Thymus (tissue), 11 donors: ENCODE results near the gene ACHE. TPM values are rescaled to one million over a fixed set of nuclear protein-coding genes. Genes with fewer than 3 reads are reported as not detected.
"Not testable (repeated sequence)": the region's sequence is repeated elsewhere in the genome, so short reads cannot be mapped to it uniquely, and the experiment has no call there.

Source experiments
- DNase-seq, 9 donors: peaks; one replicate each; pipeline ENCODE4 v3.0.0-alpha.2; 2013; ENCODE audit warnings: low spot score in 9 of 9, low read depth in 6 of 9, missing footprints in 1 of 9
- H3K27ac ChIP-seq, 2 donors: one replicate each; pipeline ENCODE4 v1.5.1; 2013; ENCODE audit warnings: control low read depth in 1 of 2, low read depth in 1 of 2, low read length in 1 of 2, mild to moderate bottlenecking in 1 of 2, moderate library complexity in 1 of 2
- H3K27me3 ChIP-seq, 2 donors: one replicate each; pipeline ENCODE4 v1.5.1; 2013; ENCODE audit warnings: low read length in 1 of 2; ENCODE audit not compliant: control insufficient read depth in 2 of 2, insufficient read depth in 1 of 2
- H3K36me3 ChIP-seq, 2 donors: one replicate each; pipeline ENCODE4 v1.5.1; 2013; ENCODE audit warnings: low read length in 1 of 2, mild to moderate bottlenecking in 1 of 2, moderate library complexity in 1 of 2; ENCODE audit not compliant: control insufficient read depth in 2 of 2, insufficient read depth in 2 of 2
- H3K4me1 ChIP-seq, 2 donors: one replicate each; pipeline ENCODE4 v1.5.1; 2013; ENCODE audit warnings: low read length in 2 of 2; ENCODE audit not compliant: control insufficient read depth in 2 of 2, insufficient read depth in 2 of 2
- H3K4me3 ChIP-seq, 2 donors: one replicate each; pipeline ENCODE4 v1.5.1; 2013; ENCODE audit warnings: low read length in 2 of 2, control low read depth in 1 of 2, mild to moderate bottlenecking in 1 of 2
- H3K9me3 ChIP-seq, 2 donors: one replicate each; pipeline ENCODE4 v1.5.1; 2013; ENCODE audit warnings: low read length in 1 of 2, mild to moderate bottlenecking in 1 of 2; ENCODE audit not compliant: control insufficient read depth in 2 of 2, insufficient read depth in 1 of 2
- WGBS: extraction: QIAGEN DNeasy Blood & Tissue Kit; methylation state at CpG from one replicate; pipeline ENCODE4 v1.1.7; 2013; 5-methylcytosine and 5-hydroxymethylcytosine counted together
- polyA plus RNA-seq: library from polyadenylated mRNA; stranded (reverse); fragments of 200-250 nt; gene quantifications from one replicate; pipeline ENCODE4 v1.2.3, GENCODE V29; 2013
- total RNA-seq: library from RNA; stranded (reverse); fragments of 120-200 nt; gene quantifications from one replicate; pipeline ENCODE4 v1.2.4, GENCODE V29; 2013
- donor health status: healthy.

ACHE gene
- total and polyA plus RNA-seq, 2 donors = 6.9 to 7.9 TPM

GRCh38 chr7:100861616-100861985 lies 34.1 kb downstream of the ACHE start:
- H3K36me3 ChIP-seq = peaks cover 35 to 52% of the 10 kb centered on the region in 2 donors
- no peak for DNase-seq
- WGBS = 96% methylated on average over 14 of the region's 14 CpGs
- no peak overlapping the region for H3K4me3 ChIP-seq
- no peaks in the 10 kb centered on the region for H3K9me3 ChIP-seq
- H3K27ac ChIP-seq = no peak overlapping the region
- no peaks in the 10 kb centered on the region for H3K27me3 ChIP-seq
- peaks cover 1 to 4% of the 10 kb centered on the region in 2 donors for H3K4me1 ChIP-seq

DNA sequence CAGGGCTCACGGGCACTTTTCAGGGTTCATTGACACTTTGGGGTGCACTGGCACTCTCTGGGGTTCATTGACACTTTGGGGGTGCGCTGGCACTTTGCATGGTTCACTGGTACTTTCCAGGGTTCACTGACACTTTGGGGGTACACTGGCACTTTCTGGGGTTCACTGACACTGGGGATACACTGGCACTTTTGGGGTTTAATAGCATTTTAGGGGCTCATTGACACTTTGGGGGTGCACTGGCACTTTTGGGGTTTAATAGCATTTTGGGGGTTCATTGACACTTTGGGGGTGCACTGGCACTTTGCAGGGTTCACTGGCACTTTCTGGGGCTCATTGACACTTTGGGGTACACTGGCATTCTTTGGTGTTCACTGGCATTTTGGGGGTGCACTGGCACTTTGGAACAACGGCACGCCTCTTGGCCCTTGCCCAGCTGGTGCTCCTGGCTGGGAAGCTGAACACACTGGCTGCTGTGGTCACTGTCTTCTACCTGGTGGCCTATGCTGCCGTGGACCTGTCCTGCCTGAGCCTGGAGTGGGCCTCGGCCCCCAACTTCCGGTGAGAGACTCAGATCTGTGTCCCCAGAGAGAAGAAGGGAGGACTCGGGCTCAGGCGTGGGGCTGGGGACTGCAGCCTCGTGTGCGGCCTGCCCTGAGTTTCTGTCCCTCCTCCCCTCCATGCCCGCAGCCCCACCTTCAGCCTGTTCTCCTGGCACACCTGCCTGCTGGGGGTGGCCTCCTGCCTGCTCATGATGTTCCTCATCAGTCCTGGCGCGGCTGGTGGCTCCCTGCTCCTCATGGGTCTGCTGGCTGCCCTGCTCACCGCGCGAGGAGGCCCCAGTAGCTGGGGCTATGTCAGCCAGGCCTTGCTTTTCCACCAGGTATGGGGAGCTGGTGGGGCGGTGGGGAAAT lies 34.7 kb downstream of the ACHE start:
- whole genome bisulfite sequencing = 98% methylated on average over 18 of the region's 18 CpGs
- Histone ChIP-seq H3K9me3 (no peaks in the 10 kb centered on the region), H3K27me3 (no peaks in the 10 kb centered on the region), H3K4me1 (no peaks in the 10 kb centered on the region), H3K36me3 (peaks cover 35 to 52% of the 10 kb centered on the region in 2 donors), H3K27ac (no peak overlapping the region), H3K4me3 (no peak overlapping the region)
- no peak for DNase-seq

DNA sequence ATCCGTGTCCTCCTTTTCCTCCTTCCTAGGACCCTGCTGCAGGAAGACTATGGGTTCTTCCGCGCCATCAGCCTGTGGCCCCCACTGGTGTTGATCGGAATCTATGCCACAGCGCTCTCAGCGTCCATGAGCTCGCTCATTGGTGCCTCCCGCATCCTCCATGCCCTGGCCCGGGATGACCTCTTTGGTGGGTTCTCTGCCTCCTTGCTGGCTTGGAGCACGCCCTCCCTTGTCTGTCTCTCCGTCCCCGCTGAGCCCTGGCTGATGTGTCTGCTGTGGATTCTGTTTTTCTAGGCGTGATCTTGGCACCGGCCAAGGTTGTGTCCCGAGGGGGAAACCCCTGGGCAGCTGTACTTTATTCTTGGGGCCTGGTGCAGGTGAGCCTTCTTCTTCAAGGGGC lies 35.8 kb downstream of the ACHE start:
- H3K4me3 ChIP-seq = no peak overlapping the region
- DNase-seq = no peak

GRCh38 chr7:100856871-100857282 lies 38.8 kb downstream of the ACHE start:
- peaks cover 24 to 41% of the 10 kb centered on the region in 2 donors for H3K36me3 ChIP-seq
- H3K27ac ChIP-seq = no peak overlapping the region
- H3K4me1 ChIP-seq = peaks cover 9 to 14% of the 10 kb centered on the region in 2 donors
- 96% methylated on average over 16 of the region's 16 CpGs for WGBS
- no peaks in the 10 kb centered on the region for H3K27me3 ChIP-seq
- DNase-seq = no peak
- H3K4me3 ChIP-seq = no peak overlapping the region
- no peaks in the 10 kb centered on the region for H3K9me3 ChIP-seq

More for the DNA sequence above, 35.8 kb downstream of the ACHE start:
- Histone ChIP-seq H3K4me1 (no peaks in the 10 kb centered on the region), H3K9me3 (no peaks in the 10 kb centered on the region), H3K27ac (no peak overlapping the region), H3K36me3 (peaks cover 35 to 56% of the 10 kb centered on the region in 2 donors), H3K27me3 (no peaks in the 10 kb centered on the region)
- 96% methylated on average over 15 of the region's 15 CpGs for whole genome bisulfite sequencing

DNA sequence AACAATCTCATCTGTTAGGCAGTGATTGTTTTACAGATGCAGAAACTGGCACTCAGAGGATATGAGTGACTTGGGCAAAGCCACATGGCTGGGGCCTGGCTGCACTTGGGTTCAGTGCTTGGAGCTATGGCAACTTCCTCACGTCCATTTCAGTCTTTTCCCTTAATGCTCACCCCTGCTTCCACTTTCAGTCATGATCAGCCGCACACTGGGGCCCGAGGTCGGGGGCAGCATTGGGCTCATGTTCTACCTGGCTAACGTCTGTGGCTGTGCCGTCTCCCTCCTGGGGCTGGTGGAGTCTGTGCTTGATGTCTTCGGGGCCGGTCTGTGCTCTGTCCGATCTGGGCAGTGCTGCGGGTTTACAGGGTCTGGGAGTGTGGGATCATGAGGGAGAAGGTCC lies 40.2 kb downstream of the ACHE start:
- WGBS = 97% methylated on average over 10 of the region's 10 CpGs
- no peak overlapping the region for H3K27ac ChIP-seq
- no peaks in the 10 kb centered on the region for H3K9me3 ChIP-seq
- H3K4me1 ChIP-seq = peaks cover 11 to 16% of the 10 kb centered on the region in 2 donors
- H3K36me3 ChIP-seq = peaks cover 13 to 28% of the 10 kb centered on the region in 2 donors
- H3K27me3 ChIP-seq = no peaks in the 10 kb centered on the region
- no peak for DNase-seq
- H3K4me3 ChIP-seq = no peak overlapping the region

GRCh38 chr7:100854899-100855298 lies 40.8 kb downstream of the ACHE start:
- H3K4me3 ChIP-seq, H3K9me3 ChIP-seq, H3K27me3 ChIP-seq, DNase-seq, H3K27ac ChIP-seq: not testable (repeated sequence)
- peaks cover 11 to 16% of the 10 kb centered on the region in 2 donors for H3K4me1 ChIP-seq
- 98% methylated on average over 9 of the region's 9 CpGs for WGBS
- H3K36me3 ChIP-seq = peaks cover 7 to 22% of the 10 kb centered on the region in 2 donors

DNA sequence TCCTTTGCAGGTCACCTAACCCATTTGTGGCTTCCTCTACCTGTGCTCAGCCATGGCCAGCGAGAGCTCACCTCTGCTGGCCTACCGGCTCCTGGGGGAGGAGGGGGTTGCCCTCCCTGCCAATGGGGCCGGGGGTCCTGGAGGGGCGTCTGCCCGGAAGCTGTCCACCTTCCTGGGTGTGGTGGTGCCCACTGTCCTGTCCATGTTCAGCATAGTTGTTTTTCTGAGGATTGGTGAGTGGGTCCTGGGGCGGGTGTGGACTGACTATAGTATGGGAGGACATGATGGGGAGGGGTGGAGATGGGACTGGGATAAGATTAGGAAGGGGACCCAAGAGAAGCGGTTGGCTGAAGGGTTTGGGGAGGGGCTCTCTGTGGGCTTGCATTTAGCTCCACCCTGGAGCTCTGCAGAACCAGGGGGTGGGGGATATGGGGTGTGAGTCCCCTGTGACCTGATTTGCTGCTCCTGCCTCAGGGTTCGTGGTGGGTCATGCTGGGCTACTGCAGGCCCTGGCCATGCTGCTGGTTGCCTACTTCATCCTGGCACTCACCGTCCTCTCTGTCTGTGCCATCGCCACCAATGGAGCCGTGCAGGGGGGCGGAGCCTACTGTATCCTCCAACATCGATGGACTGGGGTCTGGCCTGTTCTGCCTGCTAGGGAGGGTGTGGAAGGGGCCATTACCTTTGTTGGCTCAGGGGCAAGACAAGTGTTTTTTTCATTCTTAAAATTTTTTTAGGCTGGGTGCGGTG lies 41.4 kb downstream of the ACHE start:
- WGBS = 97% methylated on average over 14 of the region's 14 CpGs
- H3K4me3 ChIP-seq = no peak overlapping the region

GRCh38 chr7:100852048-100852872 lies 43.4 kb downstream of the ACHE start, which contains the start of gene SLC12A9:
Gene SLC12A9, plus strand, starts transcription at chr7:100852713. Its CDS starts 1,485 bp downstream, at chr7:100854198.
- Histone ChIP-seq H3K9me3 (no peaks in the 10 kb centered on the region), H3K4me3 (peak within 1 kb of the TSS; percentile 61 to 62), H3K27ac (peak within 1 kb of the TSS in 1 of 2 donors; percentile 55), H3K4me1 (peaks cover 11 to 16% of the 10 kb centered on the region in 2 donors), H3K36me3 (peaks cover 3 to 11% of the 10 kb centered on the region in 2 donors), H3K27me3 (no peaks in the 10 kb centered on the region)
- peak in 8 of 9 donors; percentile 76 to 94 (median 87) for DNase-seq
- WGBS = under 1% methylated on average over 71 of the region's 71 CpGs

More for the DNA sequence above, 41.4 kb downstream of the ACHE start:
- H3K27me3 ChIP-seq = no peaks in the 10 kb centered on the region
- DNase-seq = no peak
- H3K9me3 ChIP-seq = no peaks in the 10 kb centered on the region
- H3K4me1 ChIP-seq = peaks cover 11 to 16% of the 10 kb centered on the region in 2 donors
- no peak overlapping the region for H3K27ac ChIP-seq
- peaks cover 3 to 17% of the 10 kb centered on the region in 2 donors for H3K36me3 ChIP-seq
